Kidney (tissue), 14 donors: ENCODE measurements around the gene DDX50. TPM values are rescaled to one million over a fixed set of nuclear protein-coding genes. Genes with fewer than 3 reads are reported as not detected.

Experiments
- DNase-seq, 5 donors: peaks; one replicate each; pipeline ENCODE4 v3.0.0-alpha.2; 2013 to 2020
- FAIRE-seq: peaks from 2 replicates; lab custom pipeline; 2012; peaks lifted over from hg19 to GRCh38; lab: Jason Lieb, UNC
- H3K27ac ChIP-seq, 2 donors: one replicate each; pipeline ENCODE4 v1.7.0; 2013; ENCODE audit warnings: low read depth in 2 of 2, low read length in 2 of 2, inconsistent platforms in 1 of 2
- H3K27me3 ChIP-seq: one replicate; pipeline ENCODE4 v1.7.1; 2013; ENCODE audit warnings: low read length, inconsistent platforms; ENCODE audit not compliant: control insufficient read depth, insufficient read depth
- H3K36me3 ChIP-seq, 3 donors: one replicate each; pipeline versions ENCODE4 v1.7.0 to v1.7.1; 2013; ENCODE audit warnings: low read length in 3 of 3, control low read depth in 1 of 3, inconsistent platforms in 1 of 3; ENCODE audit not compliant: insufficient read depth in 3 of 3, control insufficient read depth in 2 of 3
- H3K4me1 ChIP-seq, 3 donors: one replicate each; pipeline versions ENCODE4 v1.7.0 to v1.7.1; 2013; ENCODE audit warnings: low read length in 3 of 3, inconsistent platforms in 1 of 3, low read depth in 1 of 3; ENCODE audit not compliant: control insufficient read depth in 2 of 3, insufficient read depth in 2 of 3
- H3K4me3 ChIP-seq, 3 donors: one replicate each; pipeline versions ENCODE4 v1.7.0 to v1.8.1; 2013; ENCODE audit warnings: low read length in 3 of 3, control low read depth in 1 of 3, inconsistent platforms in 1 of 3
- H3K9ac ChIP-seq, 3 donors: one replicate each; pipeline versions ENCODE4 v1.7.0 to v1.7.1; 2013; ENCODE audit warnings: low read length in 3 of 3, control low read depth in 1 of 3, inconsistent platforms in 1 of 3
- H3K9me3 ChIP-seq, 3 donors: one replicate each; pipeline versions ENCODE4 v1.7.0 to v1.7.1; 2013; ENCODE audit warnings: low read length in 3 of 3, control low read depth in 1 of 3, inconsistent platforms in 1 of 3; ENCODE audit not compliant: control insufficient read depth in 2 of 3, insufficient read depth in 1 of 3
- CTCF ChIP-seq: IDR thresholded peaks from 3 replicates; pipeline ENCODE4 v1.5.1; 2012; ENCODE audit warnings: mild to moderate bottlenecking, moderate library complexity, borderline replicate concordance; ENCODE audit not compliant: insufficient read depth; ENCODE audit errors: extremely low read depth
- intact Hi-C: fragments of 100-400 bp; cut with DNase I; formaldehyde crosslinking; loops from one replicate; pipeline ENCODE4 v1.11.1; 2022
- polyA plus RNA-seq: library from polyadenylated mRNA; stranded (reverse); fragments of 350-450 nt; fragmentation: Illumina TruSeq; extraction: RNeasy Lipid Tissue Mini Kit (QIAGEN cat#74804); gene quantifications from one replicate; pipeline ENCODE4 v1.2.3, GENCODE V29; 2014; ENCODE audit warnings: low read depth, low replicate concordance; ENCODE audit not compliant: insufficient read depth
- total RNA-seq: library from RNA; stranded (reverse); fragmentation: NEBNext Ultra II Directional; extraction: Animal tissue kit (Norgen Biotek cat#: 25700); gene quantifications from one replicate; pipeline ENCODE4 v1.2.1, GENCODE V29; 2021
- donor health status: control.
- donor health status: control.
- donor health status: control.
- donor health status: control.
- donor health status: control.
- donor health status: DM: yes; HTN: yes; CAD: no.
- donor health status: Normal renal cell carcinoma (clear cell type).

The DDX50 gene
- total and polyA plus RNA-seq, 2 donors from 2014 or later, result 24.0 to 33.1 TPM

- DNase-seq (peak in 1 of 5 donors; percentile 93), FAIRE-seq (no peak)
- TF ChIP-seq CTCF, result no peak
- no peaks in the 10 kb centered on the region for H3K9me3 ChIP-seq
- peak overlapping the region; percentile 100 for H3K27ac ChIP-seq
- no peaks in the 10 kb centered on the region for H3K36me3 ChIP-seq
- H3K4me1 ChIP-seq, result peaks cover 2 to 14% (median 6%) of the 10 kb centered on the region in 3 donors
- intact Hi-C loops, result no loop called here
- H3K27me3 ChIP-seq, result no peaks in the 10 kb centered on the region
- peak overlapping the region; percentile 70 to 90 (median 85) for H3K9ac ChIP-seq
- peak overlapping the region; percentile 70 to 95 (median 88) for H3K4me3 ChIP-seq
Measured at GRCh38 chr10:68900427-68901104, 549 bp upstream of the DDX50 start.

- Histone ChIP-seq H3K36me3 (peaks cover 0 to 5% (median 0%) of the 10 kb centered on the region in 3 donors), H3K4me3 (peak overlapping the region; percentile 6 to 95 (median 88)), H3K9ac (peak overlapping the region in 1 of 3 donors; percentile 88)
Measured at GRCh38 chr10:68902382-68902781, 1.3 kb downstream of the DDX50 start.

GRCh38 chr10:68924593-68924992 is 23.5 kb downstream of the DDX50 start:
- TF ChIP-seq CTCF, result no peak
- Histone ChIP-seq H3K4me1 (peaks cover 0 to 3% (median 0%) of the 10 kb centered on the region in 3 donors), H3K4me3 (no peak overlapping the region), H3K36me3 (peaks cover 0 to 4% (median 2%) of the 10 kb centered on the region in 3 donors), H3K9me3 (no peaks in the 10 kb centered on the region), H3K27me3 (no peaks in the 10 kb centered on the region), H3K27ac (no peak overlapping the region), H3K9ac (no peak overlapping the region)
- intact Hi-C loops, result no loop called here
- DNase-seq (peak in 2 of 5 donors; percentile 9 to 67), FAIRE-seq (no peak)

More at GRCh38 chr10:68902382-68902781, 1.3 kb downstream of the DDX50 start:
- Histone ChIP-seq H3K9me3 (no peaks in the 10 kb centered on the region), H3K4me1 (peaks cover 2 to 14% (median 6%) of the 10 kb centered on the region in 3 donors), H3K27ac (no peak overlapping the region), H3K27me3 (no peaks in the 10 kb centered on the region)
- TF ChIP-seq CTCF, result no peak
- FAIRE-seq (no peak), DNase-seq (no peak)
- intact Hi-C loops, result no loop called here
